Ovary (tissue), 9 donors: Measurements from ENCODE around the gene EEF1E1. TPM values are rescaled to one million over a fixed set of nuclear protein-coding genes. Genes with fewer than 3 reads are reported as not detected.

ENCODE experiments used
- DNase-seq, 5 donors: peaks; one replicate each; pipeline ENCODE4 v3.0.0-alpha.2; 2019 to 2020
- H3K27ac ChIP-seq, 2 donors: fragments of 200-600 bp; one replicate each; pipeline versions ENCODE4 v1.5.1 to v1.8.0; 2019 to 2022
- H3K27me3 ChIP-seq: fragments of 200-600 bp; one replicate; pipeline ENCODE4 v1.8.0; 2022
- H3K36me3 ChIP-seq: fragments of 200-600 bp; sonication (generic); one replicate; pipeline ENCODE4 v1.5.1; 2019
- H3K4me1 ChIP-seq: one replicate; pipeline ENCODE4 v1.8.1; 2013; ENCODE audit warnings: mild to moderate bottlenecking, moderate library complexity; ENCODE audit not compliant: insufficient read depth
- H3K4me3 ChIP-seq: fragments of 200-600 bp; sonication (generic); one replicate; pipeline ENCODE4 v1.5.1; 2017
- H3K9me3 ChIP-seq, 2 donors: fragments of 200-600 bp in 1 of 2; sonication (generic) in 1 of 2; one replicate each; pipeline versions ENCODE4 v1.5.1 to v1.8.1; 2013 to 2019; ENCODE audit warnings: mild to moderate bottlenecking in 1 of 2, moderate library complexity in 1 of 2
- EP300 ChIP-seq: sonication (generic); formaldehyde crosslinking; IDR thresholded peaks from one replicate; pipeline ENCODE4 v1.6.1; 2017; ENCODE audit warnings: antibody characterized with exemption
- POLR2A ChIP-seq: fragments of 450-650 bp; IDR thresholded peaks from one replicate; pipeline ENCODE4 v1.6.1; 2017; ENCODE audit warnings: antibody characterized with exemption, mild to moderate bottlenecking, moderate library complexity
- WGBS, 3 donors: extraction: QIAGEN DNeasy Blood & Tissue Kit in 1 of 3; methylation state at CpG; one replicate each; pipeline versions ENCODE4 v1.1.5 to v1.1.7; 2013 to 2017; 5-methylcytosine and 5-hydroxymethylcytosine counted together
- intact Hi-C, 4 donors: fragments of 100-400 bp; cut with DNase I; formaldehyde crosslinking; loops; one replicate each; pipeline versions ENCODE4 v1.11.0 to v1.15.1; 2022 to 2023
- polyA plus RNA-seq, 2 donors: library from polyadenylated mRNA; stranded (reverse); fragments of 200-250 nt in 1 of 2; fragments of 350-450 nt in 1 of 2; fragmentation: Illumina TruSeq in 1 of 2; extraction: RNeasy Lipid Tissue Mini Kit (QIAGEN cat#74804) in 1 of 2; gene quantifications; one replicate each; pipeline ENCODE4 v1.2.3, GENCODE V29; 2013 to 2014
- total RNA-seq, 7 donors: library from RNA; depleted of rRNA in 2 of 7; stranded (reverse); fragments of >200 nt in 2 of 7; fragmentation: NEBNext Ultra II Directional in 3 of 7; extraction: Animal tissue kit (Norgen Biotek cat#: 25700) in 3 of 7; gene quantifications; one replicate each; pipeline versions ENCODE4 v1.1.0 to v1.2.4, GENCODE V29; 2016 to 2023
- TF ChIP-seq, protein P1 (sequence below), 3 donors: fragments of 450-650 bp in 2 of 3; fragments of 200-600 bp in 1 of 3; IDR thresholded peaks; one replicate each; pipeline versions ENCODE4 v1.5.1 to v1.8.0; 2016 to 2022; ENCODE audit warnings: antibody characterized with exemption in 3 of 3, mild to moderate bottlenecking in 1 of 3
- donor health status: DM: no; HTN: no; CAD: no; lungs with moderate emphysema.
- donor health status: DM: no; HTN: no; CAD: no.
- donor health status: Bipolar disorder and iron deficiency.
- donor health status: DM: yes; HTN: yes; CAD: no.
- donor health status: DM: no; HTN: no; CAD: no.
- donor health status: DM: yes; HTN: yes; CAD: no.

Gene EEF1E1
- total and polyA plus RNA-seq, 9 donors, result 13.1 to 30.1 (median 19.9) TPM

DNA sequence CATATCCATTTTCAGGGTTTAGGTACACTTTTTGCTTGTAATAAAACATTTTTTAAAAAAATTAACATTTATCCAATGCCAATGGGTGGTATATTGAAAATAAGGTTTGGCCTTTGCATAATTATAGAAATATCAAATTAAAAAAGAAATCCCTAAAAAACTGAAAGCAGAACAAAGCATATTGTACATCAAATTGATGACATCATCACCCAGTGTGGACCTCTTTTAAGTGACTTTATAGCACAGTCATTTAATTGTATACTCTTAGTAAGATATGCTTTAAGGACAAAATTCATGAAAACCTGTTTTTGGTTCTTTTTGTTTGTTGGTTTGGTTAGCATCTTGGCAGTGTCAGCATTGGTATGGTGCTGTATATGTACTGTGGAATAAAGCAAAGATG, 1.4 kb upstream of the EEF1E1 start:
- Histone ChIP-seq H3K4me3 (no peak overlapping the region), H3K4me1 (no peaks in the 10 kb centered on the region), H3K27me3 (no peaks in the 10 kb centered on the region), H3K27ac (no peak overlapping the region), H3K9me3 (no peaks in the 10 kb centered on the region), H3K36me3 (no peaks in the 10 kb centered on the region)
- TF ChIP-seq EP300, result no peak
- TF ChIP-seq POLR2A, result no peak
- TF ChIP-seq, protein P1, sequence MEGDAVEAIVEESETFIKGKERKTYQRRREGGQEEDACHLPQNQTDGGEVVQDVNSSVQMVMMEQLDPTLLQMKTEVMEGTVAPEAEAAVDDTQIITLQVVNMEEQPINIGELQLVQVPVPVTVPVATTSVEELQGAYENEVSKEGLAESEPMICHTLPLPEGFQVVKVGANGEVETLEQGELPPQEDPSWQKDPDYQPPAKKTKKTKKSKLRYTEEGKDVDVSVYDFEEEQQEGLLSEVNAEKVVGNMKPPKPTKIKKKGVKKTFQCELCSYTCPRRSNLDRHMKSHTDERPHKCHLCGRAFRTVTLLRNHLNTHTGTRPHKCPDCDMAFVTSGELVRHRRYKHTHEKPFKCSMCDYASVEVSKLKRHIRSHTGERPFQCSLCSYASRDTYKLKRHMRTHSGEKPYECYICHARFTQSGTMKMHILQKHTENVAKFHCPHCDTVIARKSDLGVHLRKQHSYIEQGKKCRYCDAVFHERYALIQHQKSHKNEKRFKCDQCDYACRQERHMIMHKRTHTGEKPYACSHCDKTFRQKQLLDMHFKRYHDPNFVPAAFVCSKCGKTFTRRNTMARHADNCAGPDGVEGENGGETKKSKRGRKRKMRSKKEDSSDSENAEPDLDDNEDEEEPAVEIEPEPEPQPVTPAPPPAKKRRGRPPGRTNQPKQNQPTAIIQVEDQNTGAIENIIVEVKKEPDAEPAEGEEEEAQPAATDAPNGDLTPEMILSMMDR (IDR thresholded peaks at IDR 0.05), result no peak
- DNase-seq, result no peak
- intact Hi-C loops, result no loop called here

DNA sequence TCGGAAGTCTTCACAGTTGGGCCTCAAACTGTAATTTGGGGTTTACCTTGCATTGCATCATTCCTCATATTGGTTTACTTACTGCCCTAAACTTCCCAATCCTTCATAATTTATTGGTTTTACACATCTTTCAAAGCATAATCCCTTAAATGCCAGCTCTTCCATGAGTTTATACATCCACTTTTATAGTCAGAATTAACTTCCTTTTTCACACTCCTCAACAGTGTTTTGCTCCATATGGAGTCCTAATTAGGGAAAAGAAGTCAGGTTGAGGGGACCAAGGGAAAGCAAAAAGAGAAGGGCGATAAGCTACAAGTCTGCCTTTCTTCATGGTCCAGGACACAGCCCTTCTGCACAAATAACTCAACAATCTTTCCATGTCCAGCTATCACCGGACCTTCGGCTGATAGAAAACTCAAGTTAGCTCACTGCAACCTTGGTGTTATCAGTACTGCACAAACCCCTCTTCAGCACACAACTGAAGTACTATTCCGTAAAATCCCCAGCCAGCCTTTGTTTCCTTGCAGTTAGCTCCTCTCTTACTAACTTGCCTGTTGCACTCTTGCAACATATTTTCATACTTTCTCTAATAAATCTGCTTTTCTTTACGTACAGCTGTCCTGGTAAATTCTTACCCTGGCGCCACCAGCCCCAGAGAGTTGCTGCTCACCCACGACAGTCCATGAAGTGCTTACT, 2.0 kb downstream of the EEF1E1 start:
- Histone ChIP-seq H3K27ac (no peak overlapping the region), H3K9me3 (no peaks in the 10 kb centered on the region), H3K36me3 (no peaks in the 10 kb centered on the region), H3K4me3 (no peak overlapping the region), H3K27me3 (no peaks in the 10 kb centered on the region), H3K4me1 (no peaks in the 10 kb centered on the region)
- no peak for DNase-seq
- intact Hi-C loops, result no loop called here
- WGBS, 3 donors, result 91 to 93% (median 91%) methylated on average over 8 of the region's 8 CpGs
- TF ChIP-seq, protein P1 (IDR thresholded peaks at IDR 0.05), result no peak
- TF ChIP-seq EP300, result no peak
- TF ChIP-seq POLR2A, result no peak

DNA sequence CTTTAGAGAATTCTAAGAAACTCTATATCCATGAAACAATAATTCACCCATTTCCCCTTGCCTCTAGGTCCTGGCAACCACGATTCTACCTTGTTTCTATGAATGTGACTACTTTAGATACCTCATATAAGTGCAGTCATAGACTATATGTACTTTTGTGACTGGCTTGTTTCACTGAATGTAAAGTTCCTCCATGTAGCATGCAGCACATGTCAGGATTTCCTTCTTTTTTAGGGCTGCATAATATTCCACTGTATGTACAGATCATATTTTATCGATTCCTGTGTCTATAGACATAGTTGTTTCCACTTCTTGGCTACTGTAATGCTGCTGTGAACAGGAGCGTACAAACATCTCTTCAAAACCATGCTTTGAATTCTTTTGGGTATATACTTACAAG, 11.7 kb downstream of the EEF1E1 start:
- no peak overlapping the region for H3K27ac ChIP-seq
- H3K4me3 ChIP-seq, result no peak overlapping the region
- 98% methylated on average over 3 of the region's 3 CpGs for WGBS, 3 donors
- H3K36me3 ChIP-seq, result no peaks in the 10 kb centered on the region
- intact Hi-C loops, result no loop called here
- DNase-seq, result no peak
- TF ChIP-seq EP300 (no peak), POLR2A (no peak)
- TF ChIP-seq, protein P1 (IDR thresholded peaks at IDR 0.05), result no peak
- H3K4me1 ChIP-seq, result no peaks in the 10 kb centered on the region
- peaks cover 0 to 5% of the 10 kb centered on the region in 2 donors for H3K9me3 ChIP-seq
- H3K27me3 ChIP-seq, result no peaks in the 10 kb centered on the region

DNA sequence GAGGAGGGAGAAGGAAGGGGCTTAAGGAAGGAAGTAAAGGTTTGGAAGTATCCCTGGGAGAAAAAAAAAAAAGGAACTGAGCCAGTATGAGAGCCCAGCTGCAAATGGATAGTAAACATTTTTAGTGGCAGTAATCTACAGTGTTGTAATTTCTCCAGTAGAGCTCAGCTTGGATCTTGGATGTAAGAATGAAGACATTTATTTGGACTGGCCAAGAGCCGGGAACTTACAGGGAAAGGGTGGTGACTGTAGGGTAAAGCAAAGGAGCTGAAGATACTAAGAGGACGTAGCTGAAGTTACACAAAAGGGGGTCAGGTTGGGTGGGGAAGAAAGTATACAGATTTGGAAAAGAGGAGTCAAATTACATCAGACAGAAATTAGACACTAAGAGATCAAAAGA, 13.5 kb downstream of the EEF1E1 start:
- intact Hi-C loops, result no loop called here
- Histone ChIP-seq H3K9me3 (peaks cover 0 to 5% of the 10 kb centered on the region in 2 donors), H3K4me3 (no peak overlapping the region), H3K36me3 (no peaks in the 10 kb centered on the region), H3K27me3 (no peaks in the 10 kb centered on the region), H3K27ac (no peak overlapping the region), H3K4me1 (peaks cover 3% of the 10 kb centered on the region)
- 94 to 98% (median 96%) methylated on average over 2 of the region's 2 CpGs for WGBS, 3 donors
- DNase-seq, result no peak
- TF ChIP-seq POLR2A, result no peak
- TF ChIP-seq, protein P1 (IDR thresholded peaks at IDR 0.05), result no peak
- TF ChIP-seq EP300, result no peak
